Activated CD4-positive, CD25-positive, alpha-beta regulatory T cell treated with anti-CD3 and anti-CD28 coated beads, Interleukin-2, amount 50 U/mL, for 16 hours (primary cell): Measurements from ENCODE around the gene BRIP1.
"Not testable (repeated sequence)": the region's sequence is repeated elsewhere in the genome, so short reads cannot be mapped to it uniquely, and the experiment has no call there.

ENCODE experiments used
- DNase-seq: peaks from one replicate; pipeline ENCODE4 v3.0.0-alpha.2; 2020; ENCODE audit warnings: low read depth, low spot score

The BRIP1 gene

GRCh38 chr17:61831099-61831498 lies 32.2 kb downstream of the BRIP1 start:
- no peak for DNase-seq

- no peak for DNase-seq
Measured at GRCh38 chr17:61828694-61829093, 34.6 kb downstream of the BRIP1 start.

GRCh38 chr17:61827649-61828395 lies 35.5 kb downstream of the BRIP1 start:
- no peak for DNase-seq

GRCh38 chr17:61826866-61827265 lies 36.5 kb downstream of the BRIP1 start:
- DNase-seq = not testable (repeated sequence)

GRCh38 chr17:61826198-61826597 lies 37.1 kb downstream of the BRIP1 start:
- not testable (repeated sequence) for DNase-seq

- DNase-seq = no peak
Measured at GRCh38 chr17:61825448-61826137, 37.7 kb downstream of the BRIP1 start.

- DNase-seq = no peak
Measured at GRCh38 chr17:61822326-61823285, 40.7 kb downstream of the BRIP1 start.

- DNase-seq = no peak
Measured at GRCh38 chr17:61821655-61822054, 41.7 kb downstream of the BRIP1 start.

GRCh38 chr17:61819265-61819664 lies 44.1 kb downstream of the BRIP1 start:
- not testable (repeated sequence) for DNase-seq

GRCh38 chr17:61818225-61818624 lies 45.1 kb downstream of the BRIP1 start:
- DNase-seq = no peak

- DNase-seq = no peak
Measured at GRCh38 chr17:61817452-61817851, 45.9 kb downstream of the BRIP1 start.

- no peak for DNase-seq
Measured at GRCh38 chr17:61816538-61816937, 46.8 kb downstream of the BRIP1 start.

- DNase-seq = no peak
Measured at GRCh38 chr17:61815863-61816503, 47.3 kb downstream of the BRIP1 start.

- DNase-seq = no peak
Measured at GRCh38 chr17:61814485-61814884, 48.8 kb downstream of the BRIP1 start.

- DNase-seq = no peak
Measured at GRCh38 chr17:61813211-61813610, 50.1 kb downstream of the BRIP1 start.

- DNase-seq = no peak
Measured at GRCh38 chr17:61812747-61813146, 50.6 kb downstream of the BRIP1 start.

GRCh38 chr17:61809816-61810392 lies 53.4 kb downstream of the BRIP1 start:
- no peak for DNase-seq

GRCh38 chr17:61808442-61808841 lies 54.9 kb downstream of the BRIP1 start:
- no peak for DNase-seq

GRCh38 chr17:61806936-61807335 lies 56.4 kb downstream of the BRIP1 start:
- DNase-seq = no peak

- DNase-seq = no peak
Measured at GRCh38 chr17:61806081-61806828, 57.1 kb downstream of the BRIP1 start.
